Measurements from ENCODE around the gene CCHCR1.
A peak's percentile ranks its signal among the peaks of the same experiment; 100 is the strongest.

CCHCR1 gene

DNA sequence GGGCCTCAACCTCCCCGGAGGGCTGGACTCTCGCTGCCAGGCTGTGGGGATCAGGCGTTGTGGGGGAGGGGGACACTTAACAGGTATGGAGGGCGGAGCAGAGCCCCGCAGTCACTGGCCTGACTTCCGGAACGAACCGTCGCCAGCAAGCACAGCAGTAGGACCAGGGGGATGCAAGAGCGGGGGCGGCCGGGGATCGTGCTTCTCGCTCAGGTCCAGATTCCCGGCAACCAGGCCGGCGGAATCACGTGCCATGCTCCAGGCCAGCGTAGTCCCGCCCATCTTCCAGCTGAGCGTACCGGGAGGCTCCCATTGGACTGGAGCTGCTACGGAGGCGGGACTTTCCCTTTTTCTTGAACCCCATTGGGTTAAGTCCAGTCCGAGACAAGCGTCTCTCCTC lies 22.9 kb upstream of the CCHCR1 start:
- no peak overlapping the region for H3K4me3 ChIP-seq (ENCODE audit: low read length)
- 92% methylated on average over 26 of the region's 26 CpGs for WGBS
- no peak overlapping the region for H3K27ac ChIP-seq (ENCODE audit: low read depth, low read length)
- H3K36me3 ChIP-seq (ENCODE audit: insufficient read depth, low read length) = no peaks in the 10 kb centered on the region
- no peak overlapping the region for H3K9ac ChIP-seq (ENCODE audit: low read depth, low read length)
- peaks cover 10% of the 10 kb centered on the region for H3K4me1 ChIP-seq (ENCODE audit: insufficient read depth, low read length)
- H3K9me3 ChIP-seq (ENCODE audit: insufficient read depth, low read depth, low read length) = no peaks in the 10 kb centered on the region
- H3K27me3 ChIP-seq (ENCODE audit: insufficient read depth, low read length) = no peaks in the 10 kb centered on the region

DNA sequence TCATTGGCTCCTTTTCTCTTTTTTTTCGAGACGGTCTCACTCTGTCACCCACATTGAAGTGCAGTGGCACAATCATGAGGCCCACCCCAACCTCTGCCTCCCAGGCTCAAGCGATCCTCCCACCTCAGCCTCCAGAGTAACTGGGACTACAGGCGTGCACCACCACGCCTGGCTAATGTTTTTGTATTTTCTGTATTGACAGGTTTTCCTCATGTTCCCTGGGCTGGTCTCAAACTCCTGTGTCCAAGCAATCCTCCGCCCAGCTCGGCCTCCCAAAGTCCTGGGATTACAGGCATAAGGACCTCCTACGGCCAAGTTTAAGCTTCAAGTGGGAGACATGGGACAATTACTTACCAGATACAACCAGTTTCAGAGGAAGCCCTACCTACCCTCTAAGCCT lies 22.3 kb upstream of the CCHCR1 start:
- H3K9ac ChIP-seq (ENCODE audit: low read depth, low read length) = no peak overlapping the region
- 96% methylated on average over 8 of the region's 8 CpGs for WGBS
- no peaks in the 10 kb centered on the region for H3K36me3 ChIP-seq (ENCODE audit: insufficient read depth, low read length)
- H3K27ac ChIP-seq (ENCODE audit: low read depth, low read length) = no peak overlapping the region
- H3K4me1 ChIP-seq (ENCODE audit: insufficient read depth, low read length) = peaks cover 15% of the 10 kb centered on the region
- H3K27me3 ChIP-seq (ENCODE audit: insufficient read depth, low read length) = no peaks in the 10 kb centered on the region
- no peaks in the 10 kb centered on the region for H3K9me3 ChIP-seq (ENCODE audit: insufficient read depth, low read depth, low read length)
- no peak overlapping the region for H3K4me3 ChIP-seq (ENCODE audit: low read length)

DNA sequence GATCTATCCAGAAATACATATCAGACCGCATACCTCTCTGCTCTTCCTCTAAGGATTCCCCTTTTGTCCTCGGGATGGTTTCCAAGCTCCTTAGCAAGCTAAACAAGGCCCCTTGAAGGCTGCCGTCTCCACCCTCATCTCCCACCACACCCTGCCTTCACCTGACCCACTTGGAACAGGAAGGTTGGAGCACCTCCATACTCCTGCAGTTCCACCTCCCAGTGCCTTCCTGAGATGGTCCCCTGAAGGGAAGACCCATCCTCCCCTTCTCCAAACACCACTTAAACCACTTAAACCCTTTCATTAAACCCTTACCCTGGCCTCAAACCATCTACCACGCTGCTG lies 21.4 kb upstream of the CCHCR1 start:
- H3K9ac ChIP-seq (ENCODE audit: low read depth, low read length) = no peak overlapping the region
- WGBS = 92% methylated on average over 4 of the region's 4 CpGs
- no peak overlapping the region for H3K4me3 ChIP-seq (ENCODE audit: low read length)
- no peaks in the 10 kb centered on the region for H3K27me3 ChIP-seq (ENCODE audit: insufficient read depth, low read length)
- no peaks in the 10 kb centered on the region for H3K36me3 ChIP-seq (ENCODE audit: insufficient read depth, low read length)
- peaks cover 17% of the 10 kb centered on the region for H3K4me1 ChIP-seq (ENCODE audit: insufficient read depth, low read length)
- no peaks in the 10 kb centered on the region for H3K9me3 ChIP-seq (ENCODE audit: insufficient read depth, low read depth, low read length)
- H3K27ac ChIP-seq (ENCODE audit: low read depth, low read length) = no peak overlapping the region

DNA sequence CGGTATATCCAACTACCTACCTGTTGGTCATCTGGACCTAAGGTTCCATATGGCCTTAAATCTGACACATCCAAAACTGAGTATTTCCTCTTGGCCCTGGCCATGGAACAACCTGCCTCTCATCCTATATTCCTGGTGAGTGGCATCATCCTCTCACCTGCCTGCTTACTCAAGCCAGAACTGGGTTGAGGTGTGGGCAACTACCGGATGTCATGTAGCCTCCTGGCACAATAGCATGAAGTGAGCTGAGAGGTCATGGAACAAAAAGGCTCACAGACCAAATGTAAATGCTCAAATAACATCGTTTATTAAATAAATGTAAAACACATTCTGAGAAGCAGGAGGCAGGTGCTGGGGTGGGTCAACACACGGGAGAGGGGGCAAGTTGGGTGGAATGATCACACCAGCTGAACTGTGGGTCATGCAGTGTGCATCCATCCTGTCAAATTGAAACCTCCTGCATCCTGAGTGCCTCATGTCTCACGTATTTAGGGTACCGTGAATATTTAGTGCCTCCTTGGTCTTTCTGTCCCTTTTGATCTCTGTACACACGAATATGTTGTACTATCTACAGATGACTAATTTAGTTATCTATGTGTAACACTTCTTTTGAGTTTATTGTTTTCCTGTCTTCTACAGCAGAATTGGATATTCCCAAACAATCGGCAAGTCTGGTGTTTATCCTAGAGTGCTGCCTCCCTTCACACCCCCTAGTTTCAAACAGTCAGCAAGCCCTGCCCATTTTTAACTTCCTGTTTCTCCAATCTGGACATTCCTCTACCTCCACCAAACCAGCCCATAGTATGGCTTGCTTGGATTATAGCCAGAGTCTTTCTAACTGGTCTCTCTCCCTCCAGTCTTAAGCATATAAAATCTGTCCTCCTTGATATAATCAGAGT lies 20.8 kb upstream of the CCHCR1 start:
- Histone ChIP-seq H3K4me1 (ENCODE audit: insufficient read depth, low read length) (peaks cover 21% of the 10 kb centered on the region), H3K36me3 (ENCODE audit: insufficient read depth, low read length) (no peaks in the 10 kb centered on the region), H3K4me3 (ENCODE audit: low read length) (no peak overlapping the region), H3K27me3 (ENCODE audit: insufficient read depth, low read length) (no peaks in the 10 kb centered on the region), H3K9ac (ENCODE audit: low read depth, low read length) (no peak overlapping the region), H3K9me3 (ENCODE audit: insufficient read depth, low read depth, low read length) (no peaks in the 10 kb centered on the region), H3K27ac (ENCODE audit: low read depth, low read length) (no peak overlapping the region)
- 94% methylated on average over 6 of the region's 8 CpGs for WGBS

DNA sequence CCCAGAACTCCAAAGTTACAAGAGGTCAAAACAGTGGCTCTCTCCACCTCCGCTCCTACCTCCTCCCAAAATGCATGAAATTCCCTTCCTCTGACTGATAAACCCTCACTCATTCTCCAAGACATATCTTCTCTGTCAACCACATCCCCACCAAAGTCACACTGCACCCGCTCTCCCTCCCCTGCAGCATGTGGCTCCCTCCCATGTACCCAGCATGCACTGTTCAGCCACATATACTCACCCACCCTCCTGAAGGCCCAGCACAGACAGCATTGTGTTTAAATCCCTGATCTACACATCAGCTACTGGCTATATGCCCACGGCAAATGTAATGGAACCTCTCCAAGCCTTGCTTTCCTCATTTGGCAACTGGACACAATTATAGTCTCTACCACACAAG lies 18.4 kb upstream of the CCHCR1 start:
- peaks cover 2% of the 10 kb centered on the region; the same call in 1 of the 2 replicates for H3K27me3 ChIP-seq (ENCODE audit: insufficient read depth, low read length)
- no peaks in the 10 kb centered on the region for H3K36me3 ChIP-seq (ENCODE audit: insufficient read depth, low read length)
- no peak overlapping the region for H3K27ac ChIP-seq (ENCODE audit: low read depth, low read length)
- peaks cover 35% of the 10 kb centered on the region for H3K4me1 ChIP-seq (ENCODE audit: insufficient read depth, low read length)
- H3K9ac ChIP-seq (ENCODE audit: low read depth, low read length) = no peak overlapping the region
- no peaks in the 10 kb centered on the region for H3K9me3 ChIP-seq (ENCODE audit: insufficient read depth, low read depth, low read length)
- H3K4me3 ChIP-seq (ENCODE audit: low read length) = no peak overlapping the region
- 91% methylated on average over 3 of the region's 3 CpGs for WGBS

DNA sequence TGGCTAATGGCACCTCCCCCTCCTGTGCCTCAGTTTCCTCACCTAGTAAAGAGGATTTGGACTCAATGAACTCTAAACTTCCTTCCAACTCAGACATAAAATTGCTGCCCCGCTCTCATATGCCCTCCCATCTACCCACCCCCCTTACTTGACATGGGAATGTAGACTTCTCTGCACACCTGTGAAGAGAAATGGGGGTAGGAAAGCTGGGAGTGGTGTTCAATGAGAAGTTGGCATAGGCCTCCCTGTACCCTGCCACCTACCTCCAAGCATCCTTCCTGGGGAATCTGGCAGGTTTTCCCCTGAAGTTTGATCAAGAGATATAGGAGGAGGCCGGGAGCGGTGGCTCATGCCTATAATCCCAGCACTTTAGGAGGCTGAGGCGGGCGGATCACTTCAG lies 16.8 kb upstream of the CCHCR1 start:
- Histone ChIP-seq H3K27ac (ENCODE audit: low read depth, low read length) (peak overlapping the region; percentile 99; the same call in 1 of the 2 replicates), H3K27me3 (ENCODE audit: insufficient read depth, low read length) (peaks cover 7% of the 10 kb centered on the region; the same call in 1 of the 2 replicates), H3K4me3 (ENCODE audit: low read length) (no peak overlapping the region), H3K9ac (ENCODE audit: low read depth, low read length) (no peak overlapping the region; the same call in 1 of the 2 replicates), H3K4me1 (ENCODE audit: insufficient read depth, low read length) (peaks cover 39% of the 10 kb centered on the region), H3K9me3 (ENCODE audit: insufficient read depth, low read depth, low read length) (no peaks in the 10 kb centered on the region), H3K36me3 (ENCODE audit: insufficient read depth, low read length) (no peaks in the 10 kb centered on the region)
- WGBS = 90% methylated on average over 4 of the region's 5 CpGs

DNA sequence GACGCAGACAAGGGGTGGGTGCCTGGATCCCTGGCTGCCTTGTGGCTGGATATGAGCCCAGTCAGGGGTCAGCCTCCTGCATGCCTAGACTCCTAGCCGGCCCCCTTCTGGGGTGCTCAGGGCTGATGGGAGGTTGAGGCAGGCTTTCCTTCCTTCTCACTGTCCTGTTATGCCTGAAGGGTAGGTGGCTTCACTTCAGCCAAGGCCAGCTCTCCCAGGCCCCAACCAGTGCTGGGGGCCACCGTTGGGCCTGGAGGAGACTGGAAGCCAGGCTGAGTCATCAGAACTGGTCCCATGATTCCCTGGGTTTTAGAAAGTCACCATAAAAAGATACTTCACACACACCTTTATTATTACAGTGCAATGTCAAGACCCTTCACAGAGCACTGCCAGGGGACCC lies 15.8 kb upstream of the CCHCR1 start:
- Histone ChIP-seq H3K36me3 (ENCODE audit: insufficient read depth, low read length) (no peaks in the 10 kb centered on the region; the same call in 1 of the 2 replicates), H3K4me1 (ENCODE audit: insufficient read depth, low read length) (peaks cover 36% of the 10 kb centered on the region), H3K9ac (ENCODE audit: low read depth, low read length) (peak overlapping the region; percentile 86), H3K4me3 (ENCODE audit: low read length) (peak overlapping the region; percentile 51), H3K27ac (ENCODE audit: low read depth, low read length) (peak overlapping the region; percentile 99), H3K27me3 (ENCODE audit: insufficient read depth, low read length) (peaks cover 7% of the 10 kb centered on the region; the same call in 1 of the 2 replicates), H3K9me3 (ENCODE audit: insufficient read depth, low read depth, low read length) (no peaks in the 10 kb centered on the region)
- 22% methylated on average over 3 of the region's 3 CpGs for WGBS

DNA sequence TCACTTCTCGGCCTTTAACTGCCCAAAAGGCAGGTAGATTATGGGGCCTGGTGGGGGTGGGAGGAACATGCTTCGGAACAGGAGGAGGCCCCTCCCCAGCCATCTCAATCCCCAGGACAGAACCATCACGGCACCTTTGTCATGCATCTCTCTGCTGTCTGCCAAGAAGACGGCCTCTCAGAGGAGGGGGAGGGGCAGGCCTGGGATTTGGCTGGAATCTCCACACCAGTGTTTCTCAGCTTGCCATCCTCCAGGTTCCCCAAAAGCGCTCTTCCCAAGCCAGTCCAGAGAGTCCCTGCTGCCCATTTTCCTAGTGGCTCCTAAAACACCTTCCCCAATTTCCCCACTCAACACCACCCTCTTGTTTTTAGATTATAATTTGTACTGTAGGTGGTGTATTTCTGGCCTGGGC lies 15.4 kb upstream of the CCHCR1 start:
- WGBS = 4% methylated on average over 5 of the region's 5 CpGs
- peak overlapping the region; percentile 99 for H3K27ac ChIP-seq (ENCODE audit: low read depth, low read length)

DNA sequence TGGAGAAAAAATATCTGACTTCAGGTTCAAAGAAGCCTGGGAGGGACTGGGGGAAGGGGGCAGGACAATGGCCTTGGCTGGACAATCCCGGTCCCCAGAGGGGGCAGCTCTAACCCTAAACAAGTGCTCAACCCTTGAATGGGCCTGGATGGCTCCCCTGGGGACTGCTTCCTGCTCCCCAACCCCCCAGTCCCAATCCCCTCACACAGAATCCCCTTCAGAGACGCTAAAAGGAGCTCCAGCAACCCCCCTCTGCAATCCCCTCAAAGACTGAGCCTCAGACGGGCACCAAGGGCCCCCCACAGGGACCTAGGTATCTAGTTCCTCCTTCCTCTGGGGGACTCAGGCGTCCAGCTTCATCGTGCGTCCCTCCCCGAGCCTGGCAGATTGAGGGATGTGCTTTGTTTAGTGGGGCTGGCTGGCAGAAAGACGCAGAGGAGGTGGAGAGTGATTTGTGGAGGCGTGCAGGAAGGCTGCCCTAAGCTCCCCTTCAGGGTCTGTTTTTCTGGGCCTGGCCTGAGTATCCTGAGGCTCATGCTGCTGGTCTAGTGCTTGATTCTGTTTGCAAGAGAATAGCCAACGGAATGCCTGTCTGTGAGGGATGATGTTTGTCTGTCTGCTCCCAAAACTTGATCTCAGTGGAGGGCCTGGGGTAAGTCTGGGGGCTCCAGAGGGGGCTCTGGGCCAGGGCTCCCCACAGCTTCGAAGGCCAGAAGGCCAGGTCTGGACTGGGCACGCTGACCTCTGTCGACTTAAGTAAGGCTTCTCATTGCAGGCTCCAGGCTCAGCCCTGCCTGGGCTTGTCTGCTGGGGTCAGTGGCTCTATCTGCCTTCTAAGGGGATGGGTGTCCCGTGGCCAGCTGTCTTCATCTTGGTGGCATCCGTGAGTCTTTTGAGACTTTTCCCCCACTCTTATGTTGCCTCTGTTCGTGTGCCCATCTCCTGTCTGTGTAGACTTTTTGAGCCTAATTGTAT lies 14.6 kb upstream of the CCHCR1 start:
- H3K9me3 ChIP-seq (ENCODE audit: insufficient read depth, low read depth, low read length) = no peaks in the 10 kb centered on the region
- H3K36me3 ChIP-seq (ENCODE audit: insufficient read depth, low read length) = peaks cover 4% of the 10 kb centered on the region; the same call in 1 of the 2 replicates
- H3K9ac ChIP-seq (ENCODE audit: low read depth, low read length) = peak overlapping the region; percentile 86
- H3K27me3 ChIP-seq (ENCODE audit: insufficient read depth, low read length) = peaks cover 7% of the 10 kb centered on the region; the same call in 1 of the 2 replicates
- WGBS = 5% methylated on average over 16 of the region's 16 CpGs
- peak overlapping the region; percentile 99 for H3K27ac ChIP-seq (ENCODE audit: low read depth, low read length)
- peaks cover 37% of the 10 kb centered on the region for H3K4me1 ChIP-seq (ENCODE audit: insufficient read depth, low read length)
- H3K4me3 ChIP-seq (ENCODE audit: low read length) = peak overlapping the region; percentile 51

More for the DNA sequence above, 15.4 kb upstream of the CCHCR1 start:
- Histone ChIP-seq H3K36me3 (ENCODE audit: insufficient read depth, low read length) (peaks cover 1% of the 10 kb centered on the region; the same call in 1 of the 2 replicates), H3K9me3 (ENCODE audit: insufficient read depth, low read depth, low read length) (no peaks in the 10 kb centered on the region), H3K9ac (ENCODE audit: low read depth, low read length) (peak overlapping the region; percentile 86), H3K4me3 (ENCODE audit: low read length) (peak overlapping the region; percentile 51), H3K27me3 (ENCODE audit: insufficient read depth, low read length) (peaks cover 7% of the 10 kb centered on the region; the same call in 1 of the 2 replicates), H3K4me1 (ENCODE audit: insufficient read depth, low read length) (peaks cover 37% of the 10 kb centered on the region)

DNA sequence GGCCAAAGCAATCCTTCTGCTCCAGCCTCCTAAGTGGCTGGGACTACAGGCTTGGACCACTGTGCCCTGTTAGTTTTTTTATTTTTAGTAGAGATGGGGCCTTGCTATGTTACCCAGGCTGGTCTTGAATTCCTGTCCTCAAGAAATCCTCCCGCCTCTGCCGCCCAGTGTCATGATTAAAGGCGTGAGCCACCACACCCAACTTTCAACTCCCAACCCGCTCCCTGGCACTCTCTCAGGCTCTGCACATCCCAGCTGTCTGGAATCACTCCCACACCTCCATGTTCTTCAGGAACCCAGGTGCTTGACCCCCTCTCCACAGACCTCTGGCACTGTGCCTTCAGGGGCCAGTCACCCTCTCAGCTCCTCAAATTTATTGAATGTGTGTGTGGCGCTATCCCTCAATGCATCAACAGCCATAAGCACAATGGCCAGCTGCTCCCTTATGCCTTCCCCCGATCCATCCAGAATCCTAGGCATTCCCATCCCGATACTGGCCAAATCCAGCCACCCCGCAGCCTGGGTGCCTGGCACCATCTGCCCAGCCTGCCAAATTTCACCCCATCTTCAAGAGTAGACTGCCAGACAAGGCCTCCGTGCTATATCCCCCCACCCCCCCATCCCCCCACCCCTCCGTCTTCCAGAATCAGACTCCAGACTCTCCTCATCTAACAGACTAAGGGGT lies 13.5 kb upstream of the CCHCR1 start:
- 29% methylated on average over 9 of the region's 10 CpGs for WGBS
- no peaks in the 10 kb centered on the region for H3K9me3 ChIP-seq (ENCODE audit: insufficient read depth, low read depth, low read length)
- peak overlapping the region; percentile 99 for H3K27ac ChIP-seq (ENCODE audit: low read depth, low read length)
- peaks cover 44% of the 10 kb centered on the region for H3K4me1 ChIP-seq (ENCODE audit: insufficient read depth, low read length)
- H3K9ac ChIP-seq (ENCODE audit: low read depth, low read length) = peak overlapping the region; percentile 86
- peaks cover 7% of the 10 kb centered on the region; the same call in 1 of the 2 replicates for H3K27me3 ChIP-seq (ENCODE audit: insufficient read depth, low read length)
- peak overlapping the region; percentile 79 for H3K4me3 ChIP-seq (ENCODE audit: low read length)
- H3K36me3 ChIP-seq (ENCODE audit: insufficient read depth, low read length) = peaks cover 11% of the 10 kb centered on the region

Data from HUES64 (cell line).